GM21723 (cell line): Measurements from ENCODE around the gene ERC1.
A peak's percentile ranks its signal among the peaks of the same experiment; 100 is the strongest.

Source experiments
- ATAC-seq: cut with Tn5 transposase; IDR thresholded peaks from one replicate; pipeline ENCODE4 v1.9.1; 2021; ENCODE audit warnings: mild to moderate bottlenecking, moderate library complexity; ENCODE audit not compliant: unreplicated experiment

The ERC1 gene

DNA sequence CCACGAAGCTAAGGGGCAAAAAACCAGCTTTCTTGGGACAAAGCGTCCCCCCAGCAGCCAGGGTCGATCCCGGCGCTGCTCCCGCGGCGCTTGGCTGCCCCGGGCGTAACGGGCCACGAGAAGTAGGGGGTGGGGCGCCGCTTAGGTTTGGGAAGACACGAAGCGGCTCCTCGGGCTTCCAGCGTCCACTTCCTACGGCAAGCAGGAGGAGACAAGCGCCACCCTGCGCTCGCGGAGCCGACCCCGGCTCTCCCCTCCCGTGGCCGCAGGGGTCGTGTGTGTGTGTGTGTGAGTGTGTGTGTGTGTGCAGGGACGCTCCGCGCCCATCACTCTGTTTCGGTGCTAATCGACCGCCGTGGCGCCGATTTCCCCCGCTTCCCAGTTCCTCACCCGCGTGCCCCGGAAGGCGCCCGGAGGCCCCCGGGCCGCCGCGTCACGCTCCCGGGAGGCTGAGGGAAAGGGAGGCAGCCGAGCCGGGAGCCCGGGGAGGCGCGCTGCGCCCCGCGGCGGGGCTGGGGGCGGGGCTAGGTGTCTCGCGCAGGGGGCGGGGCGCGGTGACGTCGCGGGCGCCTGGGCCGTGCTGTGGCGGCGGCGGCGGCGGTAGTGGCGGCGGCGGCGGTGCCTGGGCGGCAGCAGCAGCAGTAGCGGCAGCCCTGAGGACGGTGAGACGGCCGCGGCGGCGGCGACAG, at the start of gene ERC1:
Gene ERC1 (plus strand): TSS at position 563 of the 689 bp plus-strand sequence. CDS start 36,681 bp downstream, outside the sequence.
- ATAC-seq = peak; percentile 87

DNA sequence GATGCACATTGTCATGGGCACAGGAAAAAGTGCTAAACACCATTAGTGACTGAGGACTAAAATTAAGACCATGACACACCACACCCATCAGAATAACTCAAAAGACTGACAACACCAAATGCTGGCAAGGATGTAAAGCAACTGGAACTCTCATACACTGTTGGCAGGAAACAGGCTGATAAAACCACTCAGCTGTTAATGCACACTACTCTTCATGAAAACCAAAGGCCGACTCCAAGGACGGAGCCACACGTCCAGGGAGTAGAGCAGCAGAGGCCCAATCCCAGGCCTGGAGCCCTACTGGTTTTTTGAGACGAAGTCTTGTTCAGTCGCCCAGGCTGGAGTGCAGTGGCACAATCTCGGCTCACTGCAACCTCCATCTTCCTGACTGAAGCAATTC, 48.0 kb upstream of the ERC1 start:
- ATAC-seq = no peak

DNA sequence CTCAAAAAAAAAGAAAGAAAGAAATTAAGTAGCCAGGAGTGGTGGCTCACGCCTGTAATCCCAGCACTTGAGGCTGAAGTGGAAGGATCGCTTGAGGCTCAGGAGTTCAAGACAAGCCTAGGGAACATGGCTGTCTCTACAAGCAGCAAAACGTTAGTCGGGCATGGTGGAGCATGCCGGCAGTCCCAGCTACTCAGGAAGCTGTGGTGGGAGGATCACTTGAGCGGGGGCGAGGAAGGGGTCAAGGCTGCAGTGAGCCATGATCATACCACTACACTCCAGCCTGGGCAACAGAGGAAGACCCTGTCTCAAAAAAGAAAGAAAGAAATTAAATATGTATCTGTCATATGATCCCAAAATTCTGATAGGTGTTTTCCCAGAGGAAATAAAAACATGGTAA, 46.8 kb upstream of the ERC1 start:
- ATAC-seq = no peak

DNA sequence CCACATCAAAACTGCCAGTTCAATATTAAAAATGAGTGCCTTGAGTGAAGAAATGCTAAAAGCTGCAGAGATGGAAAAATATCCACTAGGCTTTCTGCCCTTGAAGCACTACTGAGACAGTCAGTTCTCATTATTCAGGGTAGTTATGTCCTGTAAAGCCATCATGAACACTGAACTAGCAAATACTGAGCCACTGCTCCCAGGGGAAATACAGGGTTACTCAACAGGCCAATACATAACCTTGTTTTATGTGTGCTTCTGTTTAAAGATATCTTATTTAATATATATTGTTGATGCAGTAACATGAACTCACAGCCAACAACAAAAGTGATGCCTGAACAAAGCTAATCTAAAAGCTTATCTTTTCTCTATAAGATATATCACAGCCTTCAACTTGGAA, 44.8 kb upstream of the ERC1 start:
- ATAC-seq = no peak

DNA sequence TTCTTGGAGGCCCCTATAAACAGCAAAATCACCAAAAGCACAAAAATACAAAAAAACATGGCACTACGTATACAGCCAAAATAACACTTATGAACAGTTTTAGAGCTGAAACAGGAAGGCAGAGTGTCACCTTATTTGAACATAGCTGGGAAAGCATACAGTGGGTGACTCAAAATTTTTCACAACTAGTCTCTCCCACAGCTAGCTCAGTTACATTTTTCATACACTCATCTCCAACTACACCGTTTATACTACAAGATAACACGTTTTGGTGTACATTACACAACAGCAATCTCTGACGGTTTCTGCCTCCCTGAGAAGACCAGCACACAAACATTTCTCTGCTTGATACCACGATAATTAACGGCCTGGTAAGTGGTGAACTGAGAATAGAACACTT, 44.4 kb upstream of the ERC1 start:
- ATAC-seq = no peak

DNA sequence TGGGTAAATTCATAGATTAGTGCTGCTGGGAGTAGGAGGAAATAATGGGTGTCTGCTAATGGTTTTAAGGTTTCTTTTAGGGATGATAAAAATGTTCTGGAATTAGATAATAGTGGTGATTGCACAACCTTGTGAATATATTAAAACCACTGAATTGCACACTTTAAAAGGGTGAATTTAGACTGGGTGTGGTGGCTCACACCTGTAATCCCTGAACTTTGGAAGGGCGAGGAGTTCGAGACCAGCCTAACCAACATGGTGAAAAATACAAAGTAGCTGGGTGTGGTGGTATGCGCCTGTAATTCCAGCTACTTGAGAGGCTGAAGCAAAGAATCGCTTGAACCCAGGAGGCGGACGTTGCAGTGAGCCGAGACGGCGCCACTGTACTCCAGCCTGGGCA, 42.8 kb upstream of the ERC1 start:
- no peak for ATAC-seq

DNA sequence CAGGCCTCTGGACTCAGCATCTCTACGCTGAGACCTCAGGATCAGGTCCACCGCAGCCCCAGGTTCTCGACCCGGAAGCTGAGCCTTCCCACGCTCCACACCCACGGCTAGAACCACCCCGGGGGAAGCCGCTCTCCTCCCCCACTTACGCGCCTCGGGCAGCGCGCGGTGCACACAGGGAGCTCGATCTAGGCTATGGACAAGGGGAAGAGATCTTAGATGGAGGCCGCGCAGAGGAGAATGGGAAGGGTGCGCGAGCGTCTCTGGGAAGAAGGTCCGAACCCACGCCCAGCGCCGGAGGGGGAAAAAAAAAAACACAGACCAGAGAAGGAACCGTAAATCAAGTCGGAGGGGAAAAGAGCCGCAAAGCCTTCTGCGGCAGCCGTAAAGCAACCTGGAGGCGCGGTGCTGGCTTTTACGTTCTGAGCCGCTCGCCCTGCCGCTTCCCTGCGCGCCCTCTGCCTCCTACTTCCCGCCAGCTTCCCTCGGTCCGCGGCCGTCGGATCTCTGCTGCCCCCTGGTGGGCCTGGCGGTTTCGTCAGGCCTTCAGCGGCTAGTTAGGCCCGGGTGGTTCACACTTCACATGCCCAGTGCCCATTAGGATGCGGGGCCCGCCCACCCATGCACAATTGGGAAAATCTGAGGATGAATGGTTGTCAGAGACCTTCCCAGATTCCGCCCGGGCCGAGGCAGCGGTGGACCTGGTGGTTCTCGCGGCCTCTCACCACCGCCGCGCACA, 41.4 kb upstream of the ERC1 start, which contains the start of gene RAD52:
Gene RAD52 (minus strand): TSS at position 242 of the 739 bp plus-strand sequence. CDS start 16,636 bp downstream, outside the sequence.
- peak; percentile 87 for ATAC-seq

DNA sequence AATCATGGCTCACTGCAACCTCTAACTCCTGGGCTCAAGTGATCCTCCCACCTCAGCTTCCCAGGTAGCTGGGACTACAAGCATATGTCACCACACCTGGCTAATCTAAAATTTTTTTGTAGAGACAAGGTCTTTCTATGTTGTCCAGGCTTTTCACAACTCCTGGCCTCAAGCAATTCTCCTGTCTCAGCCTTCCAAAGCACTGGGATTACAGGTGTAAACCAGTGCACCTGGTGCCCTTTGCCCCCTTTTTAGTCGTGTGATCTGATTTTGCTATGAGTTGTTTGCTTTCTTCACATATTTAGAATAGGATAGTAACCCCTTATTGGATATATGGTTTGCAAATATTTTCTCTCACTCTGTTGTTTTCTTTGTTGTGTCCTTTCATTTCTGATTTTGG, 39.8 kb upstream of the ERC1 start:
- no peak for ATAC-seq

DNA sequence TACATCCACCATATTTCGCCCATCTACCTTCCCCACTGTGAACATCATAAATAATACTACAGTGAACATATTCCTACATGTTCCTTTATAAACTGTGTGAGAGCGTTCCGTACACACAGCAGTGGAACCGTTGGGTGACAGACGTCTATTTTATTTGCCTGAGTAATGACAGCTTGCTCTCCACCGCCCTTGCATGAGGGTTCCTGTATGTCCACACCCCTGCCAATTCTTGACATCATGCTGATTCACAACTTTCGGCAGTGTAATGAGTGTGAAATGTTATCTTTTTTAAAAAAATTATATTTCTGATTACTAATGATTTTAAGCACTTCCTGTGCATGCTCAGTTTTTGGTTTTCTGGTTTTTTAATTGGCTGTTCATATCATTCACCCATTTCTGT, 37.2 kb upstream of the ERC1 start:
- ATAC-seq = no peak

DNA sequence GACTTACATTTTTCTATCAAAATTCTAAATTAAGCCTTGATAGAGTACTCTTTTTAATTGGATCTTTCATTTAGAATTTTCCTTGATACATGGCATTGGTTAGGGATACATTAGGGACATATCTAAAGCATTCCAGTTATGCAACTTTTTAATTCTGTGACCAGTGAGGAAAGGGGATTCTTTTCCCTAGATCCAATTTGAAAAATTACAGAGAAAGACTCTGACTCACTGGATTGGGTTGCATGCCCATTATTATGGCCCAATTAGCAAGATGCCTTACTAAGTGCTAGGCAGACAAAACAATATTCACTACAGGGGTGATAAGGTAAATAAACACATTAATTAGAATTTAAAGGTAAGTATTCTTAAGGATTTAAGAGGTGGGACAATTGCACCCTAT, 36.3 kb upstream of the ERC1 start:
- ATAC-seq = no peak

DNA sequence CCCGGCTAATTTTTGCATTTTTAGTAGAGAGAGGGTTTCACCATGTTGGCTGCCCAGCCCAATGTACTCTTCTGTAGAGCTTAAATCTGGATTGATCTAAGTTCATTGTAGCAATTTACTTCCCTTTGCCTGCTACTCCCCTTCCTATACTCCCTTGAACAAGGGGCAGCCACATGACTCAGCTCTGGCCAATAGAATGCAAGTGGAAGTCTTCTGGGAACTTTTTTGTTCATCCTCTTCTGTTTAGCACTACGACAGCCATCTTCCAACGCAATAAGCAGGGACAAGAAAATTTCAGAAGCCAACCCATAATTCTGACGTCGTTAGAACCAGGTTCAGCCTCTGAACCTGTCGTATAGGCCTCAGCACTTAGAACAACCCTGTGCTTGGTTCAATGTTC, 35.1 kb upstream of the ERC1 start:
- ATAC-seq = no peak

DNA sequence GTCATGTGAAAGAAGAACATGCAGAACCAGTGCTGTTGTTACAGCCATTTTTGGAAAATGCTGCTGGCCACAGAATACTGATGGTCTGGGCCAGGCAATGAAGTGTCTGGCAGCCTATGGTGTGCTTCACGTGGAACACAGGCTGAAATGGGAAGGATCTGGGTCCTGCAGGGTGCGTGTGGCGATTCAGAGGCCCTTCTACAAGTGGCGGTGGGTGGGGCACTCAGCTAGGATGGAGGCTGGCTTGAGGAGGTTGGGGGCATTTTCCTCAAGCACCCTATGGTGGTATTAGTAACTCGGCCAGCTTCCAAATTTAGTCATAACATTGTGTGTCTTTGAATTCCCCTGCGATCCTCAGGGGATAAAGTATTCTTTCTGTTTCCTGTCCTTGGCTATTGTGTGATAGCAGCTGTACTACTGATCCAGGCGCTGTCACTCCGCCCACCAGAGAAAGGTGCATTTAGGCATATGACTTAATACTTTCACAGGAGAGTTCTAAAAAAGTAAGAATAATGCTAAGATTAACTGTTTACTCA, 32.4 kb upstream of the ERC1 start:
- no peak for ATAC-seq

DNA sequence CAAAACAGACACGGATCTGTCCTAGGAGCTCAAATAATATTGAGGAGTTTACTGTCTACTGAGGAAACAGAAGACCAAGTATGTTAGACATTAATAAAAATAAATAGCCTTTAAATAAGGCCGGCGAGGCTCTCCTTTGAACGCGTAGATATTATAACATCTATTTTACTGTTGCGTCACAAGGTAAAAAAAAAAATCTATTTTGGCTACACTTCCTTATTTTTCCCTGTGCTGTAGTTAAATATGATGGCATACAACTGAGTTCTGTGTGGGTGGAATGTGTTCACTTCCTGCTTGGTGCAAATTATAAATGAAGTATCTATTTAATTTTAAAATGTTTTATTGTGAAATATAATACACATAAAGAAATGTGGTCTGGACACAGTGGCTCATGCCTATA, 24.3 kb upstream of the ERC1 start:
- no peak for ATAC-seq

DNA sequence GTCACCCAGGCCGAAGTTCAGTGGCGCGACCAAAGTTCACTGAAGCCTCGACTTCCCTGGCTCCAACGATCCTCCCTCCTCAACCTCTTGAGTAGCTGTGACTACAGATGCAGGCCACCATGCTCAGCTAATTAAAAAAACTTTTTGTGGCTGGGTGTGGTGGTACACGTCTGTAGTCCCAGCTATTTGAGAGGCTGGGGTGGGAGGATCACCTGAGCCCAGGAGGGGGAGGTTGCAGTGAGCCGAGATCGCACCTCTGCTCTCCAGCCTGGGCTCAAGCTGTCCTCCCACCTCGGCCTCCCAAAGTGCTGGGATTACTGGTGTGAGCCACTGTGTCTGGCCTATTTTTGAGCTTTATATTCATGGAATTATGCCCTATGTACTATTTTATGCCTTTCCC, 23.4 kb upstream of the ERC1 start:
- no peak for ATAC-seq

DNA sequence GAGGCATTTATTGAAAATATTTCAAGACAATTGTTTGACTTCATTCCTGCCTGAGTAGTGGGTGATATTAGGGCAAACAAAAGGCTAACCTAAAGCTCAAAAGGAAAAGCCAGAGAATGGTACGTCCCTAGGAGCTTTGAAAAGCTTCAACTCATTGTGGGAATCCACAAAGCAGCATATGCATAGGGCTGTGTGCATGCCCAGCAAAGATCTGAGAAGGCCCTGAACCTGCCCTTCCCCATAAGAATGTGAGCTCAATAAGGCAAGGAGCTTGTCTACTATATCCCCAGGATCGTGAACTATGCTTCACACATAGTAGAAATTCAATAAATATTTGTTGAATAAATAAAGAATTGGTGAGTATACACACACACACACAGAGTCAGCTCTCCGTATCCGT, 22.5 kb upstream of the ERC1 start:
- no peak for ATAC-seq

DNA sequence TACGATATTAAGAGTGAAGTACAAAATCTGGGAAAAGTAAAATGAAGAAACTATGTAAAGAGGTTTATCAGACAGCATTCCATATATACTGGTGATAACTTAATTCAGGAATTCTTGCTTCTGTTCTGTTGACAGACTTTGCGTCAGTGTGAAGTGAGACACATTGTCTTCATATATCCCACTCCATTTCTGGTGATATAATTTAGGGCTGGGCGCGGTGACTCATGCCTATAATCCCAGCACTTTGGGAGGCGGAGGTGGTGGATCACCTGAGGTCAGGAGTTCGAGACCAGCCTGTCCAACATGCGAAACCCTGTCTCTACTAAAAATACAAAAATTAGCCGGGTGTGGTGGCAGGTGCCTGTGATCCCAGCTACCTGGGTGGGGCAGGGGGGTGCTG, 21.2 kb upstream of the ERC1 start:
- ATAC-seq = no peak

DNA sequence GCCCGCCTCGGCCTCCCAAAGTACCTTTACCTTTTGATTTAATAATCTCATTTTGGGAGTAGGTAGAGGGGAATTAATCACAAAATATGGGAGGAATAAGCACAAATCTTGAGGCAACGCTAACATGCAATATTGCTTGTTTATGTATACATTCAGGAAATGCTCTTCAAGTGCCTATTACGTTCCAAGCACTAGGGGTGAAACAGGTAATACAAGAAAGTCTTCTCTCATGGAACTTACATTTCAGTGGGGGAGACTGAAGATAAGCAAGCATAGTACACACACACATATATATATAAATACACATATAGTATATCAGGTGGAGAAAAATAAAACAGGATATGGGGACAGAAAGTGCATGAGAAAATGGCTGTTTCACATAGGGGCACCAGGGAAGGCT, 19.0 kb upstream of the ERC1 start:
- ATAC-seq = no peak

DNA sequence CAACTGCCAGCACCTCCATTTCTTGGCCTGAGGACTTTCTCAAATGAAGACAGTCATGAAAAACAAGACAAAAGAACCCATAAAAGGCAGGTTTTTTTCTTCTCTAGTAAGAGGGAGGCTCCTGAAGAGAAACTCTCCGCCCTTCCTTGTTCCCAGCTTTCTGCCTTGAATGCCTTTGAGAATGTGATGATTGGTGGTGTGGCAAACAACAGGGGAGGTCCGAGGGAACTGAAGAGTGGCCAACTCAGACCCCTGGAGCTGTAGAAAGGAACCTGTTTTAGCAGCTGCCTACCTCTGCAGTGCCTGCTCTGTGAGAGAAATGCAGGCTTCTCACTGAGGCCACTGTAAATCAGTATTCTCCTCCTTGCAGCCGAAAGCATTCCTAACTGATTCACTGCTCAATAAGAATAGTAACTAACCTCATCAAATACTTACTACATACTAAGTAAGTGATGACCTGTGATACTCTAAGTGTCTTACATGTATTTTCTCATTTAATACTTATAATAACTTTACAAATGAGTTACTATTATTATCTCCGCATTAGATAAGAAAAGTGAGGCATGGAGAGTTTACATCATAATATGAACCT, 16.7 kb upstream of the ERC1 start:
- no peak for ATAC-seq

DNA sequence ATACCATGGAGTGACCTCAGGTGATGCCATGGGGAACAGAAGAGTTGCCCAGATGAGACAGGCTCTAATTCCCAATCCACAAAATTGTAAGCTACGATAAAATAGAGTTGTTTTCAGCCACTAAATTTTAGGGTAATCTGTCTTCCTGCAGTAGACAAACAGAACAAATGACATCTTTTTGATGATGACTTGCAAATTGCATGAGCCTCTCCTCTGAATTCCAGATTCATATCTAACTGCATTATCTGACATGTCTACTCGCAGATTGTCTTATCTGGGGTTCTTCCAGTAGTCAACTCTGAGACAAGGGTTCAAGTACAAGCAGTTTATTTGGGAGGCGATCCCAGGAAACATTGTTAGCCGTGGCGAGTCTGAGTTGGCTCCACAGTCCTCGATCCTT, 14.4 kb upstream of the ERC1 start:
- no peak for ATAC-seq

DNA sequence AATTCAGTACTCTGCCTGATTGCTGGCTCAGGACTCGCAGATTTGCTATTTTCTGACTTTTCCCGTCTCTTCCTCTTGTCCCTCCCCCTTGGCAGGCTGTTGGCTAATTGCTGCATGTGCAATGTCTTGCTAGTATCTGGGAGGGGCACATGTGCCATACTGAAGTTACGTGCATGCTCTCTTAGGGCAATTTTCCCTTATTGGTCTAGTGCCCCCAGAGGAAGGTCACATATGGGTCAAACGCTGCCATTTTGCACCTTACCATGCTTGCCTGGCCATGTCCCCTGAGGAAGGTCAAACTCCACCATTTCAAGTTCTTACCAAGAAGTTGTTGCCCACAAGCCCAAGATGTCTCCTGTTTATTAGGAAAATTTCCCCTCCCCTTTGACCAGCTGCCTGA, 13.9 kb upstream of the ERC1 start:
- ATAC-seq = no peak

DNA sequence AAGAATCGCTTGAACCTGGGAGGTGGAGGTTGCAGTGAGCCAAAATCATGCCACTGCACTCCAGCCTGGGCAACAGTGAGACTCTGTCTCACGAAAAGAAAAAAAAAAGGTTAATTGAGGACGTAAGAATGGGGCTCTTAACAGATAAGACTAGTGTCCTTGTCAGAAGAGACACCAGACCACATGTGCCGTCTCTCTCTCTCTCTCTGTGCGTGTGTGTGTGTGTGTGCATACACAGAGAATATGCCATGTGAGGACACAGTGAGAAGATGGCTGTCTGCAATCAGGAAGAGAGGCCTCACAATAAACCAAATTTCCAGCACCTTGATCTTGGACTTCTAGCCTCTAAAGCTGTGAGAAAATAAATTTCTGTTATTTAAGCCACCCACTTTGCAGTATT, 11.7 kb upstream of the ERC1 start:
- ATAC-seq = no peak
